ENCODE measurements around the gene ACVR1. TPM values are rescaled to one million over a fixed set of nuclear protein-coding genes. Genes with fewer than 3 reads are reported as not detected.

ACVR1 gene
- total and polyA plus RNA-seq, 2 of the 13 experiments (the other 11 are each of a cell fraction or from before 2014, with no cell fraction given) = 2.3 to 5.4 TPM

- TF ChIP-seq ZBTB43 (CRISPR knock-in tag; conservative IDR thresholded peaks at IDR 0.05) = peak; percentile 77; the same call in 1 of the 2 replicates
- no peak for TF ChIP-seq GTF3A (CRISPR knock-in tag; conservative IDR thresholded peaks at IDR 0.05)
- no peak for TF ChIP-seq ZNF550 (CRISPR knock-in tag; IDR thresholded peaks at IDR 0.05; ENCODE audit: borderline replicate concordance)
- no peak for TF ChIP-seq SYNCRIP (IDR thresholded peaks at IDR 0.05; ENCODE audit: insufficient read depth, low read depth, low read length)
- no peak for TF ChIP-seq PCBP1 (IDR thresholded peaks at IDR 0.05; ENCODE audit: borderline replicate concordance, low read depth, low read length)
- TF ChIP-seq ZNF451 (CRISPR knock-in tag; IDR thresholded peaks at IDR 0.05) = no peak
- no peak for TF ChIP-seq REST (IDR thresholded peaks at IDR 0.05; ENCODE audit: borderline replicate concordance in 1 of 2, low read depth in 1 of 2, low read length in 2 of 2)
- TF ChIP-seq BRCA1 (CRISPR knock-in tag; IDR thresholded peaks at IDR 0.05) = no peak
- no peak for TF ChIP-seq PRDM4 (CRISPR knock-in tag; IDR thresholded peaks at IDR 0.05; ENCODE audit: borderline replicate concordance)
- TF ChIP-seq ZNF547 (CRISPR knock-in tag; IDR thresholded peaks at IDR 0.05) = no peak
- peak; percentile 60; the same call in 1 of the 2 replicates for TF ChIP-seq TIGD3 (CRISPR knock-in tag; IDR thresholded peaks at IDR 0.05; ENCODE audit: borderline replicate concordance)
- TF ChIP-seq THAP8 (CRISPR knock-in tag; IDR thresholded peaks at IDR 0.05; ENCODE audit: borderline replicate concordance) = no peak
- no peak for TF ChIP-seq ETV6 (CRISPR knock-in tag; conservative IDR thresholded peaks at IDR 0.05)
- TF ChIP-seq ZNF33A (CRISPR knock-in tag; IDR thresholded peaks at IDR 0.05; ENCODE audit: borderline replicate concordance) = no peak
- TF ChIP-seq MYC (CRISPR knock-in tag; IDR thresholded peaks at IDR 0.05; ENCODE audit: borderline replicate concordance) = peak; percentile 84; the same call in 1 of the 2 replicates
- TF ChIP-seq ZNF496 (CRISPR knock-in tag; IDR thresholded peaks at IDR 0.05; ENCODE audit: insufficient replicate concordance) = no peak
- peak in 1 of 2 experiments; percentile 29; a peak in 1 of 4 replicates for TF ChIP-seq POLR2A (IDR thresholded peaks at IDR 0.05; ENCODE audit: insufficient read depth in 1 of 2, low read depth in 2 of 2, low read length in 2 of 2)
- TF ChIP-seq ZNF354B (CRISPR knock-in tag; IDR thresholded peaks at IDR 0.05) = no peak
- 0 out of 2 replicates have a peak, but pooled peaks have one; percentile 39 for TF ChIP-seq NKX3-1 (CRISPR knock-in tag; IDR thresholded peaks at IDR 0.05)
- no peak for TF ChIP-seq SMYD3 (CRISPR knock-in tag; IDR thresholded peaks at IDR 0.05)
Measured at GRCh38 chr2:157840568-157841156, 35.5 kb downstream of the ACVR1 start (continued).
